ENCODE measurements around the gene MPRIP.

DNA sequence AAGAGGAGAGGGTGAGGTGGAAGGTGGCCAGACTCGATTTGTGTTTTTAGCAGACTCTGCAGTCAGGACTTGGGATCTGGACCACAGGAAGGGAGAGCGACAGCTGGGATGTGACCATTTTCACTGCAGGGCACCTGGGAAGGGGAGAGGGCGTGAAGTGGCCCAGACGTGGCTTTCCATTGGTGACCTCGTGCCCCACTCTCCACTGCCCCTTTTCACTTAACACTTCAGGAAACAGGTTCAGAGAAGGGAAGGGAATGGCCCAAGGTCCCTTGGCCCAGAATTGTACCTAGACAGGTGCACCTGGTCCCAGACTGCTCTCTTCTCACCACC is 22.9 kb upstream of the MPRIP start:
- TF ChIP-seq, protein P1, sequence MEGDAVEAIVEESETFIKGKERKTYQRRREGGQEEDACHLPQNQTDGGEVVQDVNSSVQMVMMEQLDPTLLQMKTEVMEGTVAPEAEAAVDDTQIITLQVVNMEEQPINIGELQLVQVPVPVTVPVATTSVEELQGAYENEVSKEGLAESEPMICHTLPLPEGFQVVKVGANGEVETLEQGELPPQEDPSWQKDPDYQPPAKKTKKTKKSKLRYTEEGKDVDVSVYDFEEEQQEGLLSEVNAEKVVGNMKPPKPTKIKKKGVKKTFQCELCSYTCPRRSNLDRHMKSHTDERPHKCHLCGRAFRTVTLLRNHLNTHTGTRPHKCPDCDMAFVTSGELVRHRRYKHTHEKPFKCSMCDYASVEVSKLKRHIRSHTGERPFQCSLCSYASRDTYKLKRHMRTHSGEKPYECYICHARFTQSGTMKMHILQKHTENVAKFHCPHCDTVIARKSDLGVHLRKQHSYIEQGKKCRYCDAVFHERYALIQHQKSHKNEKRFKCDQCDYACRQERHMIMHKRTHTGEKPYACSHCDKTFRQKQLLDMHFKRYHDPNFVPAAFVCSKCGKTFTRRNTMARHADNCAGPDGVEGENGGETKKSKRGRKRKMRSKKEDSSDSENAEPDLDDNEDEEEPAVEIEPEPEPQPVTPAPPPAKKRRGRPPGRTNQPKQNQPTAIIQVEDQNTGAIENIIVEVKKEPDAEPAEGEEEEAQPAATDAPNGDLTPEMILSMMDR (IDR thresholded peaks at IDR 0.05) = no peak
- TF ChIP-seq POLR2A (IDR thresholded peaks at IDR 0.05) = no peak

Data from esophagus squamous epithelium (tissue), 4 donors.